AML-193 (cell line): ENCODE data around the gene PCNP.
"Not testable (repeated sequence)": the region's sequence is repeated elsewhere in the genome, so short reads cannot be mapped to it uniquely, and the experiment has no call there.

Source experiments
- DNase-seq, 2 experiments: peaks; one replicate each; lab custom pipeline; 2025; lab: John Stamatoyannopoulos, UW

Gene PCNP, protein sequence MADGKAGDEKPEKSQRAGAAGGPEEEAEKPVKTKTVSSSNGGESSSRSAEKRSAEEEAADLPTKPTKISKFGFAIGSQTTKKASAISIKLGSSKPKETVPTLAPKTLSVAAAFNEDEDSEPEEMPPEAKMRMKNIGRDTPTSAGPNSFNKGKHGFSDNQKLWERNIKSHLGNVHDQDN

DNA sequence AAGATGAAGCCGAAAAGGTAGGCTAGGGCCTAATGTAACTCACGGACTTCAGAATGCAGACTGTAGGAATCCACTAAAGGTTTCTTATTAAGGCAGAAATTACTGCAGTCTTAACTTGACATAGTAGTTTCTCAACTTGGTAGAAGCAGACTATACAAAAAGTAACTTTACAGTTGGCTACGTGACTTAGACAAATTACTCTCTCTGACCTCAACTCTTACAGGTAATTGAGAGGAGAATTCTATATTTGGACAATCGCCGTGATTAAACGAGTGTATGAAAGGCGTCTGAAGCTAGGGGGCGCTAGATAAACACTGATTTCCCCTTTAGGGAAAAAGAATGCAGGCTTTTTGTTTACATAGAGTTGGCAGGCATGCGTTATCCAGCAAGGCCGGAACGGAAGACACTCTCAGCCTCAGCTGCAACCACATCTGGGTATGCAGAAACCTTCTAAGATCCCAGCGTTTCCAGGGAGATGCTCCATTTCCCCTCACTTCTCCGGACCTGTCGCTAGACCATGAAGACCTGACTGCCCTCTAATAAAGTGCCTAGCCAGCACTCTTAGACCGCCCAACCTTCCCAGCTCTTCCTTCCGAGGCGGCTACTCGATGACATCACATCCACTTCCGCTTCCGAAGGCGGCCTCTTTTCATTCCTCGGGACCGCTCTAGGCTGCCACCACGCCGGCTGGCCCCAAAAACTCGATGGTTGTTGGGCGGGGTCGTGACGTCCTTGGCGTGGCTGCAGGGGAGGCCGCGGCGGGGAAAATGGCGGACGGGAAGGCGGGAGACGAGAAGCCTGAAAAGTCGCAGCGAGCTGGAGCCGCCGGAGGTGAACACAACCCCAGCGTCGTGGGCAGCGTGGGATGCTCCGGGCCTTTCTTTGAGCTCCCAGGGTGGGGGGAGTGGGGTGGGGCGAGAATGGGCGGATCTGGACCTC, at the start of gene PCNP:
Gene PCNP (plus strand): TSS at position 732 of the 939 bp plus-strand sequence. CDS start 36 bp downstream, at position 768.
- peak; percentile 99 for DNase-seq

DNA sequence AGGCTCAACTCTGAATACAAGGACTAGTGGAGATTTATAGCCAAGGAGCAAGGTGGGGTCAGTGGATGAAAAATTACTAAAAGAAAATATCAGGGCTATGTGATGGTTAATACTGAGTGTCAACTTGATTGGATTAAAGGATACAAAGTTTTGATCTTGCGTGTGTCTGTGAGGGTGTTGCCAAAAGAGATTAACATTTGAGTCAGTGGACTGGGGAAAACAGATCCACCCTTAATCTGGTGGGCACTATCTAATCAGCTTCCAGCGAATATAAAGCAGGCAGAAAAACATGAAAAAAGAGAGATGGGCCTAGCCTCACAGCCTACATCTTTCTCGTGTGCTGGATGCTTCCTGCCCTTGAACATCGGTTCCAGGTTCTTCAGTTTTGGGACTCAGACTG, 46.5 kb upstream of the PCNP start:
- no peak for DNase-seq

DNA sequence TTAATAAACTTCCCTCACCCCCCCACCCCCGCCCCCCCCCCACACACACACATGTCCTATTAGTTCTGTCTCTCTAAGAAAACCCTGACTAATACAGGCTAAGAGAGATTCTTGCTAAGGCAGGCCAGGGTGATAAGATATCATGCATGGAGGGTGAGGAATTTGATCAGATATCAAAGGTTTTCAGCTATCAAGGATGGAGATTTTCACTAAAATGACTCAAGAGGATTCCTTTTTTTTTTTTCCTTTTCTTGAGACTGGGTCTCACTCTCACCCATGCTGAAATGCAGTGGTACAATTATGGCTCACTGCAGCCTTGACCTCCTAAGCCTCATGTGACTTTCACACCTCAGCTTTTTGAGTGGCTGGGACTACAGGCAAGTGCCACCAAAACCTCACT, 46.1 kb upstream of the PCNP start:
- no peak for DNase-seq

DNA sequence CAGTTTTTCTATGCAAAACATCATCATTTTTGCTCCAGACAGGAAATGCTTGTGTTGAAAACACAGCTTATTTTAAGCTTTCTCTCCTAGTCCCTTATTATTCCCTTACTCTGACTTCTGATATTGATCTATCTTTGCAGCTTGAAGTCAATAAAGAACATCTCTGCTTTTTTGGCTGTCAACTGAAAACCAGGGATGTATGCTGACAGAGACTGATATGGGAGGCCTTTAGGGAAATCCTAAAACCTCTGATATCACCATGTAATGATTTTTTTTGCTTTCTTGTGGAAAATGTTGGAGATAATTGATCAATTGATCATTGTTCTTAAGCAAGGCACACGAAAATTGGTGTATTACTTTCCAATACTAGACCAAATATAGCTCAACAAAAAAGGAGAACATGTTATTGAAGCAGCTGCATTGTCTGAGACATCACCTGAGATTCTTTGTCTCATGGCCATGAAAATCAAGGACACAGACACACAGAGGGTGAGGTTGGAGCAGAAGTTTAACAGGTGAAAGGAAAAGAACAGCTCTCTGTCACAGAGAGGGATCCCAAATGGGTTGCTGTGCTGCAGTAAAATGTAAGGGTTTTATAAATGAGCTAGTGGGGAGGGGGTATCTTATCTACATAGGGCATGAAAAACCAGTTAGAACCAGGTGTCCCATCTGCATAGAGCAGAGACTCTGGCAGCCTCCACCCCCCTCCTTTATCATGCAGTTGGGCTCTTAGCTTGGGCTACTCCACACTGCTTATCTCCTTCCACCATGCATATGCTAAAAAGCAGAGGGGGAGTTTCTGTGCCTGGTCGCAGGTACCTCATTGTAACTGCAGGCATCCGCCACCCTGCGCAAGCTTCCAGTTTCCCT, 43.9 kb upstream of the PCNP start:
- DNase-seq, result no peak

DNA sequence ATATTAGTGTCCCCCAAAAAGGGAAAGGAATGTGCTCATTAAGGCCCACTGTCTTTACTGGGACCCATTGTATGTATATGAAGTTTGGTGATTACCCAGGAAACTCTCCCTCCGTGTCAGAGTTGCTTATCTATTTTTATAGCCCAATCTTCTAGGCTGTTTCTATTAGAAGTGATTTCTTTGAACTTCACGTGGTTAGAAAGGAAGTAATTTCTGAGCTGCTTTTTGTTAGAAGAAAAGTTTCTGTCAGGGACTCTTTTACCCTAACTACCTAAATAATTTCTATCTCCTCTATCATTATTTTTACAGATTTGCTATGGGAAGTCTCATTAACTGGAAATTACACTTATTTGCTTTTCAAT, 43.3 kb upstream of the PCNP start:
- DNase-seq, result no peak

DNA sequence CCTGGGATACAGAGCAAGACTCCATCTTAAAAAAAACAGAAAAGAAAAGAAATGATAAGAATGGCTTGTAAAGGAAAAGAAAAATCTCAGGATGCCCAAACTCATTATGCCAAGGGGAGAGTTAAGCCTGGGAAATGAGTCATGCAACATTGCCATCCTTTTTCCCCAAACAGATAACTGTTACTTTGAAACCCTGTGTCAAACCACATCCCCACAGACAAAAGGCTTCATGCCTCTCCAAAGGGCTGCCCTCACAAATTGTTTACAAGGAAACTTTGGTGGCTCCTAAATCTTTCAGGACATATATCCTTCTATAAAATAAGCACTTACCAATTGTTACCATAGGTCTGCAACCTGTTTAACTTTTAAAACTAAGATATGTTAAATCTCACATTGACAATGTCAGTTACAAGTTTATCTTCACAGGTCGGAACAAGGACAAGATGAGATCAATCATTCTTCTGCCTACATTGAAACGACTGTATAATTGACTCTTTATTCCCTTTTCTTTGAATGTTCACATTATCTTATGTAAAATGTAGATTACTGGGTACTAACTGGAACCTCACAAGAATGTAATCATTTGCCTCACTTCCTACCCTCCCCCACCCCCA, 42.4 kb upstream of the PCNP start:
- no peak for DNase-seq

DNA sequence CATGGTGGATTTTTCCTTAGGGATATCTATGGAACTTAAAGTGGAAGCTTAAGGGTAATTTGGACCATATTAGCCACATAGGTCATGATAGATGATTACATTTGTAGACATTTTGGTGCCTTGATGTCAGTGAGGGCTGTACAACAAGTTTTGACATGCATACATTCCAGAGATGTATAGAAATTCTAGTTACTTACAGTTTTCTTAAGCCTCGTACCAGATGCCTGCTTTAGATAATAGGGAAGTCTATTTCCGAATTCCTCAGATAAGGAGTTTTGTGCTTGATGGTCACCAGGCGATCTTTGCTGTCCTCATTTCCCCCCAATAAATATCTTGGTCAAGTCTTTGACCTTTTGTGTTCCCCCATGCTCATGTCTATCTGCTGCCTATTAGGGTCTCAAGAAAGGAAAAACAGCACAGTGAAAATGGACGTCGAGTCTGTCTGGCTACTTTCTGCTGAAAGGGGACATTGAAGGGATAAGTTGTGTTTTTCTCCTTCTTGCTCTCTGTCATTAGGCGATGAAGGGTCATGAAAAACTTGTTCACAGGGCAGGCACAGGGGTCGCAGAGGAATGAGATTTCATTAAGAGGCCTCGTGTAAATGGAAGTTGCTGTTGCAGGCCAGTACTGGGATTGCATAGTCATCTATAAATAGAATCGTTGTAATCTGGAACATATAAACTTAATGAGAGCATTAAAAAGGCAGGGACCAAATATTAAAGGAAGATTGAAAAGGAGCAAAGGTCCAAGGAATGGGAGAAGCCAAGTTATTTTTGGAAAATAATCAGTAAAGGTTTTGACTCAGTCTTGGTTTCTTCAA, 41.0 kb upstream of the PCNP start:
- no peak for DNase-seq

DNA sequence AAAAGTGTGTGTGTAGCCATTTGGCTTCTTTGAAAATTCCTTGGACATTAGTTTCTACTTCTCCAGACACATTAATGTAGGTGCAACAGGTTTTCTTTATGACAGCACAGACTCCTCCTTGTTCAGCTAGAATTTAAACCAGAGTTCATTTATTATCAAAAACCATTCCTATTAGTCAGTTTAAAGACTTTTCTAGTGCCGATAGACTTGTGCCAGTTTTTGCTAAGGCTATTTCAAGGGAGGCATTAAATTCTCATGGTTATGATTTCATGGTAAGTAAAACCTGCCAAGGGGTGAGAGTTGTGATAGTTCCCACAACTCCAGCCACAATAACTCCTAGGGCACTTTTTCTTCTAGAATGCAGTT, 40.4 kb upstream of the PCNP start:
- DNase-seq, result no peak

DNA sequence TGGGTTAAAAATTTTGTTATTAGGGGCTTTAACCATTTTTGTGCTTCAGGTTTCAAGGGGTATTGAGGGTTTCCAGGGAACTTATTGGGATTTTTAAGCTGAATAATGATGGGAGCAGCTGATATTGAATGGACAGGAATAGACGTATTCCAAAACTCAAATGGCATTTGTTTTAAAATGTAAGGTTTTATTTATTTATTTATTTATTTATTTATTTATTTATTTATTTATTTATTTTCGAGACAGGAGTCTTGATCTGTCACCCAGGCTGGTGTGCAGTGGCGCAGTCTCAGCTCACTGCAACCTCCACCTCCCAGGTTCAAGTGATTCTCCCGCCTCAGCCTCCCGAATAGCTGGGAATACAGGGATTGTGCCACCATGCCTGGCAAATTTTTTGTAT, 38.8 kb upstream of the PCNP start:
- DNase-seq, result no peak

DNA sequence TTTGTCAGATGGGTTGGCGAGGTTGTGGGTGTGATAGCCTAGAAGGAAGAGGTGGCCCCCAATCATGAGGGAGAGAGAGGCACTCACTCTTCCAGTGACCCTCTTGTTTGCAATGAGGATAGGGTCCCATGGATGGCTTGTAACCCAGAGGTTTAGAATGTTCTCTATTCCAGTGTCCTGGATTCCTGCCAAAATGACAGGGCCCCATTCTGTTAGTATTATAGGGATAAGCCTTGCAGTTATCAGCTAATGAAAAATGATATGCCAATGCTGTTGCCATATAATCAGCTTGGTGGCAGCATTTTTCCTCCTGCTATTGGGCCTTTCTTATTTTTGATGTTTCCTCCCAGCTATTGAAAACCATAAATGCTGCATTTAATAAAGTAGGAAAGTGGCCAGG, 37.7 kb upstream of the PCNP start:
- DNase-seq, result no peak

DNA sequence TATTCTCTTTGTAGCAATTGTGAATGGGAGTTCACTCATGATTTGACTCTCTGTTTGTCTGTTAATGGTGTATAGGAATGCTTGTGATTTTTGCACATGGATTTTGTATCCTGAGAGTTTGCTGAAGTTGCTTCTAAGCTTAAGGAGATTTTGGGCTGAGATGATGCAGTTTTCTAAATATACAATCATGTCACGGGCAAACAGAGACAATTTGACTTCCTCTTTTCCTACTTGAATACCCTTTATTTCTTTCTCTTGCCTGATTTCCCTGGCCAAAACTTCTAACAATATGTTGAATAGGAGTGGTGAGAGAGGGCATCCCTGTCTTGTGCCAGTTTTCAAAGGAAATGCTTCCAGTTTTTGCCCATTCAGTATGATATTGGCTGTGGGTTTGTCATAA, 37.0 kb upstream of the PCNP start:
- DNase-seq, result not testable (repeated sequence)

DNA sequence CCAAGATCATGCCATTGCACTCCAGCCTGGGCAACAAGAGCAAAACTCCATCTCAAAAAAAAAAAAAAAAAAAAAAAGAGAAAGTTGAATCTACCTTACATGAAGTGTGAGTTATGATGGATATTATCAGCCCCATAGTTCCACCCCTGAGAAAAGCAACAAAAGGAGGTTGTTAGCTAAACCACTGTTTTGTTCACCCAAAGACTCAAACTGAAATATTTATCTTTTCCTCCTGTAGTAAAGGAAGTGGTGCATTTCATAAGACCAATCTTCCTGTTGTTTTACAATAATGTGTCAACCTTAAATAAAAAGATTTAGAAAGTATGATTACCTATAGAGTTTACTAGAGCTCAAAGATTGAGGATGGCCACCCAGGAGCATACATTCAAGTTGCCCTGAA, 31.0 kb upstream of the PCNP start:
- DNase-seq, result peak; percentile 59 to 66

DNA sequence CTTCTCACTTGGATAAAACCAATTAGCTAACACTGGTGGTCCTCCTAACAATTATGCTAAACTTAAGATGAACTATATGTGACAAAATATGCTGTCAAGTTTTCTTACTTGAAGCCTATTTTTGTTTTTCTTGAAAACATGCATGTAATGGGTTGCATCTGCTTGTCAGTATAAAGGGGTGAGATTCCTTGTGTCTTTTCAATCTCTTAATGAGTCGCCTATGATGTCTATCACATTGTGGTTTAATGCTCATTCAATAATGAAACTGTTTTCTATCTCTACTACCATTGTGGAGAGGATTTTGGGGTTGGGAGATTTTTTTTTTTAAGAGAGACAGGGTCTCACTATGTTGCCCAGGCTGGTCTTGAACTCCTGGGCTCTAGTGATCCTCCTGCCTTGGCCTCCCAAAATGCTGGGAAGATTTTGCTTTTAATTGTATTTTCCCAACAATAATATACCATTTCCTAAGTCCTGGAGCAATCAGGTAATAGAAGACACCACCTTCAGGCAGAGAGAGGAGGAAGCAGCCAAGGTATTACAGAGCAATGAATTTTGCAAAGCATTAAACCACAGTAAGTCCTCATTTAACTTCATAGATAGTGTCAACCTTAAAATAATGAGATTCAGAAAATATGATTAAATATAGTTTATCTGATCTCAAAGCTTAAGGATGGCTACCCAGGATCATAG, 29.7 kb upstream of the PCNP start:
- no peak for DNase-seq

DNA sequence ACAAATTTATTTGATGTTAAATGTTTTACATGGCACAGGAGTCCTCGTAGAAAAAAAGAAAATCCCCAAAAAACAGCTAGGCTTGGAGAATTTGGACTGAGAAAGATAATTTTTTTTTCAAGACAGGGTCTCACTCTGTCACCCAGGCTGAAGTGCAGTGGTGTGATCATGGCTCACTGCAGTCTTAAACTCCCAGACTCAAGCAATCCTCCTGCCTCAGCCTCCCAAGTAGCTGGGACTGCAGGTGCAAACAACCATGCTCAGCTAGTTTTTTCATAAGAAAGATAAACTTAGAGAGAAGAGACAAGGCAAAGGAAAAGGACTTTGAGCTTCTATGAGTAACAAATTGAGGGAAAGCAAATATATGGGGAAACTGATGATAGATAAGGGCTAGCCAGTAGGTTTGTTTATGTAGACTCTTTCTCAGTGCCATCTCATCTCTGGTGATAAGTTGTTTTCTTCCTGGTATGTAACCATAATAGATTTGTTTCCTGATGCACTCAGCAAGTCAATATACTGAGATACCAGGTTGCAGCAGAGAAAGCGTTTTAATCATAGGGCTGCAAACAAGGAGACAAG, 25.4 kb upstream of the PCNP start:
- no peak for DNase-seq

DNA sequence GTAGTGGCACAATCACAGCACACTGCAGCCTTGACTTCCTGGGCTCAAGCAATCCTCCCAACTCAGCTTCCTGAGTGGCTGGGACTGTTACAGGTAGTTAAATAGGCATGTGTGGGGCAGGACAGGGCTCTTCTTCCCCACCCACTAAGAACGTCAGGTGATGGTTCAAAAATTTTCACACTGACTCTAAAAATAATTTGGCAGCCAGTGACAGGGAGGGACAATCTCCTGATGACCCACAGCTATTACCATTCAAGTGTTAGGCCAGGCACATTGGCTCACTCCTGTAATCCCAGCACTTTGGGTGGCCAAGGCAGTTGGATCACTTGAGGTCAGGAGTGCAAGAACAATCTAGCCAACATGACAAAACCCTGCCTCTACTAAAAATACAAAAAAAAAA, 24.5 kb upstream of the PCNP start:
- no peak for DNase-seq

DNA sequence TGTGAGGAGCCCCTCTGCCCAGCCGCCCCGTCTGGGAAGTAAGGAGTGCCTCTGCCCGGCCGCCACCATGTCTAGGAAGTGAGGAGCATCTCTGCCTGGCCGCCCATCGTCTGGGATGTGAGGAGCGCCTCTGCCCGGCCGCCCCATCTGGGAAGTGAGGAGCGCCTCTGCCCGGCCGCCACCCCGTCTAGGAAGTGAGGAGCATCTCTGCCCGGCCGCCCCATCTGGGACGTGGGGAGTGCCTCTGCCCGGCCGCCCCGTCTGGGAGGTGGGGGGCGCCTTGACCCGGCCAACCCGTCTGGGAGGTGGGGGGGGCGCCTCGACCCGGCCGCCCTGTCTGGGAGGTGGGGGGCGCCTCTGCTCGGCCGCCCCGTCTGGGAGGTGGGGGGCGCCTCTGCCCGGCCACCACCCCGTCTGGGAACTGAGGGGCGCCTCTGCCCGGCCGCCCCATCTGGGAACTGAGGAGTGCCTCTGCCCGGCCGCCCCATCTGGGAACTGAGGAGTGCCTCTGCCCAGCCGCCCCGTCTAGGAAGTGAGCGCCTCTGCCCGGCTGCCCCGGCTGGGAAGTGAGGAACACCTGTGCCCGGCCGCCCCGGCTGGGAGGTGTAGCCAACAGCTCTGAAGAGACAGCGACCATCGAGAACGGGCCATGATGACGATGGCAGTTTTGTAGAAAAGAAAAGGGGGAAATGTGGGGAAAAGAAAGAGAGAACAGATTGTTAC, 22.5 kb upstream of the PCNP start:
- not testable (repeated sequence) for DNase-seq

DNA sequence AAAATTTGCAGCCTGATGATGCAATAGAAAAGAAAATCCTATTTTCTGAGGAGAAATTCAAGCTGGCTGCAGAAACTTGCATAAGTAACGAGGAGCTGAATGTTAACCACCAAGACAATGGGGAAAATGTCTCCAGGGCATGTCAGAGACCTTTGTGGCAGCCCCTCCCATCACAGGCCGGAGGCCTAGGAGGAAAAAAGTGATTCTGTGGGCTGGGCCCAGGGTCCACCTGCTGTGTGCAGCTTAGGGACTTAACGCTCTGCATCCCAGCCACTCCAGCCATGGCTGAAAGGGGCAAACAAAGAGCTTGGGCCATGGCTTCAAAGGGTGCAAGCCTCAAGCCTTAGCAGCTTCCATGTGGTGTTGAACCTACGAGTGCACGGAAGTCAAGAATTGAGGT, 20.6 kb upstream of the PCNP start:
- not testable (repeated sequence) for DNase-seq

DNA sequence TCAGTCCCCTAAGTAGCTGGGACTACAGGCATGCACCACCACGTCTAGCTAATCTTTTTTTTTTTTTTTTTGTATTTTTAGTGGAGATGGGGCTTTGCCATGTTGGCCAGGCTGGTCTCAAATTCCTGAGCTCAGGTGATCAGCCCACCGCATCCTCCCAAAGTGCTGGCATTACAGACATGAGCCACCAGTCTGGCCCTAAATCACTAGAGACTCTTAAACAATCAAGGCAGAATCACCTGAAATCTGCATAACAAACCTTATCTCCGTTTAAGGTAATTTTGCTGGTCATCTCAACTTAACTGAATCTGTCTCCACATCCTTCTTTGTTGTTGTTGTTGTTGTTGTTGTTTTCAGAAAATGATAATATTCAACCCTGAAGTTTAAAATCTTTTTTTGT, 17.9 kb upstream of the PCNP start:
- DNase-seq, result no peak

DNA sequence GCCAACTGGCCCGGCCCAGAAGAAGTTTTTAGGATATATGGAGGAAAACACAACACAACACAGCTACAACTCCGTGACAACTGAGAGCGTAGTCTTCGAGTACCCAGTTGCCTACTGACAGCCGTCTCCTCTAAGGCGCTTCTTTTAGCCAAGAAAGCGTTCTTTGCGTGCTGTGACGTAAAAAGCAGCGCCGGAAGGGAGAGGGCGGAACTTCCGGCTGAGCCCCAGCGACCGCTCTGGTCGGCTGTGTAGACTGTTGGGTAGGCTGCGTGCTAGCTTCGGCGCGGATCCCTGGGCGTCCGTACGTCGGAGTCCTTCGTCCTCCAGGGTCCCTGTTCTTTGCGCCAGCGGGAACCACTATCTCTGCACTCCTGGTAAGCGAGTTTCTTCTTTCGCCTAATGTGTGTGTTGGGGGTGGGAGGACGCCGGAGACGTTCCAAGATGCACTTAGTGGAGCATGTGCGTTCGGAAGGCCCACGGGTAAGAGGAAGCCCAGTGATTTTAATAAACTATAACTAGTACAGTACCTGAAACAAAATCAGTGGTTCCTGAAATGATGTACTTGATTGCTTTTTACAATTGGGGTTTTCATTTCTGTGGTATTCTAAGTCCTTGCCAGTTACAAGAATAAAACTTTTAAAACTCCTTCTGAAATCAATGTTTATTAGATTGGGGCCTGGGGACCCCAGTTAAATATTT, 12.2 kb upstream of the PCNP start, which contains the start of gene TRMT10C:
Gene TRMT10C (plus strand): TSS at position 239 of the 699 bp plus-strand sequence. CDS start 2,914 bp downstream, outside the sequence.
- DNase-seq, result peak; percentile 93
